Measurements from ENCODE around the gene AURKAIP1. TPM values are rescaled to one million over a fixed set of nuclear protein-coding genes. Genes with fewer than 3 reads are reported as not detected.
"Not testable (repeated sequence)": the region's sequence is repeated elsewhere in the genome, so short reads cannot be mapped to it uniquely, and the experiment has no call there.

Gene AURKAIP1
- total RNA-seq, 1 donor from 2014 or later = 145 TPM

- DNase-seq (ENCODE audit: extremely low read depth, low read depth, low spot score) = no peak
Observed at GRCh38 chr1:1387098-1388077, 12.4 kb upstream of the AURKAIP1 start.

- DNase-seq (ENCODE audit: extremely low read depth, low read depth, low spot score) = no peak
Observed at GRCh38 chr1:1385931-1386330, 10.9 kb upstream of the AURKAIP1 start.

GRCh38 chr1:1385339-1385738, 10.3 kb upstream of the AURKAIP1 start:
- DNase-seq (ENCODE audit: extremely low read depth, low read depth, low spot score) = not testable (repeated sequence)

- no peak for DNase-seq (ENCODE audit: extremely low read depth, low read depth, low spot score)
Observed at GRCh38 chr1:1381294-1381693, 6.3 kb upstream of the AURKAIP1 start.

GRCh38 chr1:1380860-1381259, 5.9 kb upstream of the AURKAIP1 start:
- DNase-seq (ENCODE audit: extremely low read depth, low read depth, low spot score) = no peak

GRCh38 chr1:1377540-1378205, 2.7 kb upstream of the AURKAIP1 start:
- DNase-seq (ENCODE audit: extremely low read depth, low read depth, low spot score) = no peak

GRCh38 chr1:1376551-1377226, 1.7 kb upstream of the AURKAIP1 start:
- DNase-seq (ENCODE audit: extremely low read depth, low read depth, low spot score) = no peak

- no peak for DNase-seq (ENCODE audit: extremely low read depth, low read depth, low spot score)
Observed at GRCh38 chr1:1374589-1374928, 448 bp downstream of the AURKAIP1 start.

GRCh38 chr1:1373815-1374588, 1.0 kb downstream of the AURKAIP1 start:
- DNase-seq (ENCODE audit: extremely low read depth, low read depth, low spot score) = no peak

GRCh38 chr1:1373051-1373814, 1.8 kb downstream of the AURKAIP1 start:
- DNase-seq (ENCODE audit: extremely low read depth, low read depth, low spot score) = no peak

- no peak for DNase-seq (ENCODE audit: extremely low read depth, low read depth, low spot score)
Observed at GRCh38 chr1:1371746-1372711, 3.0 kb downstream of the AURKAIP1 start.

GRCh38 chr1:1371364-1371745, 3.7 kb downstream of the AURKAIP1 start:
- no peak for DNase-seq (ENCODE audit: extremely low read depth, low read depth, low spot score)

GRCh38 chr1:1370771-1371300, 4.2 kb downstream of the AURKAIP1 start:
- DNase-seq (ENCODE audit: extremely low read depth, low read depth, low spot score) = no peak

- DNase-seq (ENCODE audit: extremely low read depth, low read depth, low spot score) = not testable (repeated sequence)
Observed at GRCh38 chr1:1370094-1370493, 4.9 kb downstream of the AURKAIP1 start.

- DNase-seq (ENCODE audit: extremely low read depth, low read depth, low spot score) = no peak
Observed at GRCh38 chr1:1367315-1367714, 7.7 kb downstream of the AURKAIP1 start.

GRCh38 chr1:1366699-1367066, 8.3 kb downstream of the AURKAIP1 start:
- DNase-seq (ENCODE audit: extremely low read depth, low read depth, low spot score) = no peak

- DNase-seq (ENCODE audit: extremely low read depth, low read depth, low spot score) = no peak
Observed at GRCh38 chr1:1365875-1366698, 8.9 kb downstream of the AURKAIP1 start.

GRCh38 chr1:1364266-1364665, 10.7 kb downstream of the AURKAIP1 start:
- DNase-seq (ENCODE audit: extremely low read depth, low read depth, low spot score) = no peak

All from glomerular endothelial cell (primary cell).